ENCODE data around the gene SKA2. TPM values are rescaled to one million over a fixed set of nuclear protein-coding genes. Genes with fewer than 3 reads are reported as not detected.

Gene SKA2
- total and polyA plus RNA-seq, 2 experiments from 2014 or later: 50.5 to 140 TPM

GRCh38 chr17:59106463-59107305 lies 48.3 kb downstream of the SKA2 start, which contains the start of gene TRIM37:
Gene TRIM37 (minus strand): TSS chr17:59106880. CDS start chr17:59106461, 419 bp downstream.
- H3K79me2 ChIP-seq (replicated peaks; ENCODE audit: insufficient read depth): peaks cover 44% of the 10 kb centered on the region

More at GRCh38 chr17:59106463-59107305, 48.3 kb downstream of the SKA2 start, which contains the start of gene TRIM37:
- Histone ChIP-seq H3K9me2 (ENCODE audit: insufficient read depth) (no peaks in the 10 kb centered on the region), H3K27ac (ENCODE audit: low read depth) (peak within 1 kb of the TSS; percentile 96), H3F3A (replicated peaks; ENCODE audit: low read depth) (peaks cover 10% of the 10 kb centered on the region), H3K4me1 (ENCODE audit: insufficient read depth) (peaks cover 5% of the 10 kb centered on the region; the same call in 1 of the 2 replicates), H4K20me1 (replicated peaks; ENCODE audit: insufficient read depth) (peaks cover 18% of the 10 kb centered on the region), H2AFZ (peak within 1 kb of the TSS; percentile 86), H3K27me3 (ENCODE audit: insufficient read depth) (no peaks in the 10 kb centered on the region), H3K36me3 (ENCODE audit: insufficient read depth) (peaks cover 11% of the 10 kb centered on the region), H3K4me2 (peak within 1 kb of the TSS; percentile 96), H3K4me3 (peak within 1 kb of the TSS; percentile 96)
- peaks cover 35% of the 10 kb centered on the region for H3K36me3 Mint-ChIP-seq (ENCODE audit: low read depth)
- peaks cover 7% of the 10 kb centered on the region; the same call in 2 of the 3 replicates for H3K4me1 Mint-ChIP-seq
- H3K27me3 Mint-ChIP-seq (ENCODE audit: insufficient read depth, low read depth, poor library complexity): peaks cover 12% of the 10 kb centered on the region
- peak within 1 kb of the TSS; percentile 97 for H3K4me3 Mint-ChIP-seq
- DNase-seq (ENCODE audit: low spot score) (peak; percentile 99), ATAC-seq (peak; percentile 96)
- no peaks in the 10 kb centered on the region for H3K9me3 Mint-ChIP-seq
- TF ChIP-seq REST (IDR thresholded peaks at IDR 0.05; ENCODE audit: unreplicated experiment) (no peak), STAT1 (IDR thresholded peaks at IDR 0.05; ENCODE audit: unreplicated experiment) (no peak), JUNB (IDR thresholded peaks at IDR 0.05; ENCODE audit: unreplicated experiment) (no peak), ZNF114 (CRISPR knock-in tag; IDR thresholded peaks at IDR 0.05) (no peak), EZH2 (IDR thresholded peaks at IDR 0.05; ENCODE audit: low read depth, unreplicated experiment) (no peak), ZNF331 (CRISPR knock-in tag; IDR thresholded peaks at IDR 0.05; ENCODE audit: low read depth) (no peak), CREB1 (CRISPR knock-in tag; IDR thresholded peaks at IDR 0.05; ENCODE audit: low read depth) (no peak), NANOG (IDR thresholded peaks at IDR 0.05; ENCODE audit: borderline replicate concordance) (0 out of 2 replicates have a peak, but pooled peaks have one; percentile 3), ETS1 (IDR thresholded peaks at IDR 0.05) (peak; percentile 43; the same call in 1 of the 2 replicates), EZH2phosphoT487 (IDR thresholded peaks at IDR 0.05; ENCODE audit: unreplicated experiment) (no peak), POLR2AphosphoS5 (IDR thresholded peaks at IDR 0.05; ENCODE audit: low read depth) (peak; percentile 83)
- TF ChIP-seq, protein P1, sequence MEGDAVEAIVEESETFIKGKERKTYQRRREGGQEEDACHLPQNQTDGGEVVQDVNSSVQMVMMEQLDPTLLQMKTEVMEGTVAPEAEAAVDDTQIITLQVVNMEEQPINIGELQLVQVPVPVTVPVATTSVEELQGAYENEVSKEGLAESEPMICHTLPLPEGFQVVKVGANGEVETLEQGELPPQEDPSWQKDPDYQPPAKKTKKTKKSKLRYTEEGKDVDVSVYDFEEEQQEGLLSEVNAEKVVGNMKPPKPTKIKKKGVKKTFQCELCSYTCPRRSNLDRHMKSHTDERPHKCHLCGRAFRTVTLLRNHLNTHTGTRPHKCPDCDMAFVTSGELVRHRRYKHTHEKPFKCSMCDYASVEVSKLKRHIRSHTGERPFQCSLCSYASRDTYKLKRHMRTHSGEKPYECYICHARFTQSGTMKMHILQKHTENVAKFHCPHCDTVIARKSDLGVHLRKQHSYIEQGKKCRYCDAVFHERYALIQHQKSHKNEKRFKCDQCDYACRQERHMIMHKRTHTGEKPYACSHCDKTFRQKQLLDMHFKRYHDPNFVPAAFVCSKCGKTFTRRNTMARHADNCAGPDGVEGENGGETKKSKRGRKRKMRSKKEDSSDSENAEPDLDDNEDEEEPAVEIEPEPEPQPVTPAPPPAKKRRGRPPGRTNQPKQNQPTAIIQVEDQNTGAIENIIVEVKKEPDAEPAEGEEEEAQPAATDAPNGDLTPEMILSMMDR (conservative IDR thresholded peaks at IDR 0.05; ENCODE audit: low read depth in 2 of 2): no peak
- TF ChIP-seq, protein P2, sequence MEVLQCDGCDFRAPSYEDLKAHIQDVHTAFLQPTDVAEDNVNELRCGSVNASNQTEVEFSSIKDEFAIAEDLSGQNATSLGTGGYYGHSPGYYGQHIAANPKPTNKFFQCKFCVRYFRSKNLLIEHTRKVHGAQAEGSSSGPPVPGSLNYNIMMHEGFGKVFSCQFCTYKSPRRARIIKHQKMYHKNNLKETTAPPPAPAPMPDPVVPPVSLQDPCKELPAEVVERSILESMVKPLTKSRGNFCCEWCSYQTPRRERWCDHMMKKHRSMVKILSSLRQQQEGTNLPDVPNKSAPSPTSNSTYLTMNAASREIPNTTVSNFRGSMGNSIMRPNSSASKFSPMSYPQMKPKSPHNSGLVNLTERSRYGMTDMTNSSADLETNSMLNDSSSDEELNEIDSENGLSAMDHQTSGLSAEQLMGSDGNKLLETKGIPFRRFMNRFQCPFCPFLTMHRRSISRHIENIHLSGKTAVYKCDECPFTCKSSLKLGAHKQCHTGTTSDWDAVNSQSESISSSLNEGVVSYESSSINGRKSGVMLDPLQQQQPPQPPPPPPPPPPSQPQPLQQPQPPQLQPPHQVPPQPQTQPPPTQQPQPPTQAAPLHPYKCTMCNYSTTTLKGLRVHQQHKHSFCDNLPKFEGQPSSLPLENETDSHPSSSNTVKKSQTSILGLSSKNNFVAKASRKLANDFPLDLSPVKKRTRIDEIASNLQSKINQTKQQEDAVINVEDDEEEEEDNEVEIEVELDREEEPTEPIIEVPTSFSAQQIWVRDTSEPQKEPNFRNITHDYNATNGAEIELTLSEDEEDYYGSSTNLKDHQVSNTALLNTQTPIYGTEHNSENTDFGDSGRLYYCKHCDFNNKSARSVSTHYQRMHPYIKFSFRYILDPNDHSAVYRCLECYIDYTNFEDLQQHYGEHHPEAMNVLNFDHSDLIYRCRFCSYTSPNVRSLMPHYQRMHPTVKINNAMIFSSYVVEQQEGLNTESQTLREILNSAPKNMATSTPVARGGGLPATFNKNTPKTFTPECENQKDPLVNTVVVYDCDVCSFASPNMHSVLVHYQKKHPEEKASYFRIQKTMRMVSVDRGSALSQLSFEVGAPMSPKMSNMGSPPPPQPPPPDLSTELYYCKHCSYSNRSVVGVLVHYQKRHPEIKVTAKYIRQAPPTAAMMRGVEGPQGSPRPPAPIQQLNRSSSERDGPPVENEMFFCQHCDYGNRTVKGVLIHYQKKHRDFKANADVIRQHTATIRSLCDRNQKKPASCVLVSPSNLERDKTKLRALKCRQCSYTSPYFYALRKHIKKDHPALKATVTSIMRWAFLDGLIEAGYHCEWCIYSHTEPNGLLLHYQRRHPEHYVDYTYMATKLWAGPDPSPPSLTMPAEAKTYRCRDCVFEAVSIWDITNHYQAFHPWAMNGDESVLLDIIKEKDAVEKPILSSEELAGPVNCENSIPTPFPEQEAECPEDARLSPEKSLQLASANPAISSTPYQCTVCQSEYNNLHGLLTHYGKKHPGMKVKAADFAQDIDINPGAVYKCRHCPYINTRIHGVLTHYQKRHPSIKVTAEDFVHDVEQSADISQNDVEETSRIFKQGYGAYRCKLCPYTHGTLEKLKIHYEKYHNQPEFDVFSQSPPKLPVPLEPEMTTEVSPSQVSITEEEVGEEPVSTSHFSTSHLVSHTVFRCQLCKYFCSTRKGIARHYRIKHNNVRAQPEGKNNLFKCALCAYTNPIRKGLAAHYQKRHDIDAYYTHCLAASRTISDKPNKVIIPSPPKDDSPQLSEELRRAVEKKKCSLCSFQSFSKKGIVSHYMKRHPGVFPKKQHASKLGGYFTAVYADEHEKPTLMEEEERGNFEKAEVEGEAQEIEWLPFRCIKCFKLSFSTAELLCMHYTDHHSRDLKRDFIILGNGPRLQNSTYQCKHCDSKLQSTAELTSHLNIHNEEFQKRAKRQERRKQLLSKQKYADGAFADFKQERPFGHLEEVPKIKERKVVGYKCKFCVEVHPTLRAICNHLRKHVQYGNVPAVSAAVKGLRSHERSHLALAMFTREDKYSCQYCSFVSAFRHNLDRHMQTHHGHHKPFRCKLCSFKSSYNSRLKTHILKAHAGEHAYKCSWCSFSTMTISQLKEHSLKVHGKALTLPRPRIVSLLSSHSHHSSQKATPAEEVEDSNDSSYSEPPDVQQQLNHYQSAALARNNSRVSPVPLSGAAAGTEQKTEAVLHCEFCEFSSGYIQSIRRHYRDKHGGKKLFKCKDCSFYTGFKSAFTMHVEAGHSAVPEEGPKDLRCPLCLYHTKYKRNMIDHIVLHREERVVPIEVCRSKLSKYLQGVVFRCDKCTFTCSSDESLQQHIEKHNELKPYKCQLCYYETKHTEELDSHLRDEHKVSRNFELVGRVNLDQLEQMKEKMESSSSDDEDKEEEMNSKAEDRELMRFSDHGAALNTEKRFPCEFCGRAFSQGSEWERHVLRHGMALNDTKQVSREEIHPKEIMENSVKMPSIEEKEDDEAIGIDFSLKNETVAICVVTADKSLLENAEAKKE (CRISPR knock-in tag; IDR thresholded peaks at IDR 0.05): no peak
- peak within 1 kb of the TSS; percentile 94 for H3K27ac Mint-ChIP-seq

Measured in GM23338 (cell line).